Astrocyte (in vitro differentiated cells and primary cell): ENCODE measurements around the gene CACNA2D1. TPM values are rescaled to one million over a fixed set of nuclear protein-coding genes. Genes with fewer than 3 reads are reported as not detected.
A peak's percentile ranks its signal among the peaks of the same experiment; 100 is the strongest.

Source experiments
- DNase-seq: peaks from one replicate; pipeline ENCODE4 v3.0.0-alpha.2; 2010; ENCODE audit warnings: low read depth
- FAIRE-seq: peaks from 2 replicates; lab custom pipeline; 2011; peaks lifted over from hg19 to GRCh38; lab: Jason Lieb, UNC
- H2AFZ ChIP-seq: 2 replicates; pipeline ENCODE4 v1.6.0; 2012; ENCODE audit warnings: low read depth, low read length, inconsistent platforms
- H3K27ac ChIP-seq: 2 replicates; pipeline ENCODE4 v1.5.1; 2011; ENCODE audit warnings: low read depth, low read length, inconsistent platforms
- H3K27me3 ChIP-seq: 2 replicates; pipeline ENCODE4 v1.6.0; 2011; ENCODE audit warnings: low read length, inconsistent platforms; ENCODE audit not compliant: insufficient read depth
- H3K36me3 ChIP-seq: 2 replicates; pipeline ENCODE4 v1.5.1; 2011; ENCODE audit warnings: low read length, inconsistent platforms; ENCODE audit not compliant: insufficient read depth
- H3K4me1 ChIP-seq: 2 replicates; pipeline ENCODE4 v1.5.1; 2011; ENCODE audit warnings: low read length, inconsistent platforms; ENCODE audit not compliant: insufficient read depth
- H3K4me2 ChIP-seq: 2 replicates; pipeline ENCODE4 v1.6.0; 2012; ENCODE audit warnings: low read length, inconsistent platforms
- H3K4me3 ChIP-seq: 2 replicates; pipeline ENCODE4 v1.5.1; 2011; ENCODE audit warnings: low read depth, mild to moderate bottlenecking, low read length, inconsistent platforms; ENCODE audit not compliant: insufficient read depth
- H3K79me2 ChIP-seq: 2 replicates; pipeline ENCODE4 v1.6.0; 2012; ENCODE audit warnings: mild to moderate bottlenecking, low read length, inconsistent platforms; ENCODE audit not compliant: insufficient read depth
- H3K9ac ChIP-seq: 2 replicates; pipeline ENCODE4 v1.6.0; 2012; ENCODE audit warnings: mild to moderate bottlenecking, low read length, inconsistent platforms
- H3K9me3 ChIP-seq: 2 replicates; pipeline ENCODE4 v1.5.1; 2012; ENCODE audit warnings: low read depth, mild to moderate bottlenecking, low read length, inconsistent platforms; ENCODE audit not compliant: insufficient read depth
- H4K20me1 ChIP-seq: 2 replicates; pipeline ENCODE4 v1.6.0; 2012; ENCODE audit warnings: low read length, inconsistent platforms; ENCODE audit not compliant: insufficient read depth
- H3K27ac Mint-ChIP-seq: one replicate; pipeline ENCODE4 v1.8.0; 2021; ENCODE audit warnings: mild to moderate bottlenecking, mixed read lengths; ENCODE audit not compliant: unreplicated experiment
- H3K27me3 Mint-ChIP-seq: one replicate; pipeline ENCODE4 v1.8.0; 2021; ENCODE audit warnings: low read depth, mixed read lengths; ENCODE audit not compliant: unreplicated experiment
- H3K36me3 Mint-ChIP-seq: one replicate; pipeline ENCODE4 v1.8.0; 2021; ENCODE audit warnings: low read depth, mixed read lengths; ENCODE audit not compliant: unreplicated experiment
- H3K4me1 Mint-ChIP-seq: one replicate; pipeline ENCODE4 v1.8.0; 2021; ENCODE audit warnings: low read depth, mixed read lengths; ENCODE audit not compliant: unreplicated experiment
- H3K4me3 Mint-ChIP-seq: one replicate; pipeline ENCODE4 v1.8.0; 2021; ENCODE audit warnings: mild to moderate bottlenecking, moderate library complexity, mixed read lengths; ENCODE audit not compliant: unreplicated experiment
- H3K9me3 Mint-ChIP-seq: one replicate; pipeline ENCODE4 v1.8.0; 2021; ENCODE audit warnings: mild to moderate bottlenecking, mixed read lengths; ENCODE audit not compliant: unreplicated experiment
- CTCF ChIP-seq: IDR thresholded peaks from 2 replicates; pipeline ENCODE4 v1.5.1; 2011; ENCODE audit warnings: low read depth, mild to moderate bottlenecking, inconsistent platforms, low read length, moderate library complexity; ENCODE audit not compliant: insufficient read depth
- EZH2 ChIP-seq: IDR thresholded peaks from 2 replicates; pipeline ENCODE4 v1.6.1; 2012; ENCODE audit warnings: mild to moderate bottlenecking, low read length, inconsistent platforms; ENCODE audit not compliant: insufficient read depth
- total RNA-seq: library from RNA; stranded (reverse); gene quantifications from 2 replicates; pipeline ENCODE4 v1.2.1, GENCODE V29; 2021

CACNA2D1 gene
- total RNA-seq, 1 donor from 2014 or later = 53.4 TPM

- Mint-ChIP-seq H3K27ac (no peak overlapping the region), H3K9me3 (no peaks in the 10 kb centered on the region), H3K27me3 (no peaks in the 10 kb centered on the region), H3K4me1 (no peaks in the 10 kb centered on the region), H3K4me3 (no peak overlapping the region), H3K36me3 (no peaks in the 10 kb centered on the region)
- H3K9me3 ChIP-seq = no peaks in the 10 kb centered on the region
- DNase-seq = no peak
- H3K36me3 ChIP-seq = no peaks in the 10 kb centered on the region
- no peak overlapping the region for H2AFZ ChIP-seq
- no peaks in the 10 kb centered on the region for H4K20me1 ChIP-seq
- no peak overlapping the region for H3K9ac ChIP-seq
- peak; percentile 23 for FAIRE-seq
- H3K27me3 ChIP-seq = no peaks in the 10 kb centered on the region
- H3K4me3 ChIP-seq = no peak overlapping the region
- H3K27ac ChIP-seq = no peak overlapping the region
- no peak for TF ChIP-seq EZH2
- no peak for TF ChIP-seq CTCF
- no peaks in the 10 kb centered on the region for H3K4me1 ChIP-seq
- H3K4me2 ChIP-seq = no peak overlapping the region
- no peaks in the 10 kb centered on the region for H3K79me2 ChIP-seq
These were observed 506.5 kb downstream of the CACNA2D1 start for GRCh38 chr7:81937091-81937490.

GRCh38 chr7:81934596-81935301 lies 508.8 kb downstream of the CACNA2D1 start:
- Histone ChIP-seq H3K4me1 (no peaks in the 10 kb centered on the region), H3K9ac (no peak overlapping the region), H3K9me3 (no peaks in the 10 kb centered on the region), H3K4me3 (no peak overlapping the region), H4K20me1 (no peaks in the 10 kb centered on the region), H3K79me2 (no peaks in the 10 kb centered on the region), H3K4me2 (no peak overlapping the region), H3K36me3 (no peaks in the 10 kb centered on the region), H3K27me3 (no peaks in the 10 kb centered on the region), H3K27ac (no peak overlapping the region), H2AFZ (no peak overlapping the region)
- H3K36me3 Mint-ChIP-seq = no peaks in the 10 kb centered on the region
- H3K9me3 Mint-ChIP-seq = no peaks in the 10 kb centered on the region
- TF ChIP-seq EZH2 (no peak), CTCF (no peak)
- H3K27me3 Mint-ChIP-seq = no peaks in the 10 kb centered on the region
- no peak overlapping the region for H3K27ac Mint-ChIP-seq
- H3K4me3 Mint-ChIP-seq = no peak overlapping the region
- no peak for DNase-seq
- no peaks in the 10 kb centered on the region for H3K4me1 Mint-ChIP-seq
- no peak for FAIRE-seq

GRCh38 chr7:81932936-81933335 lies 510.6 kb downstream of the CACNA2D1 start:
- no peaks in the 10 kb centered on the region for H3K79me2 ChIP-seq
- no peak overlapping the region for H3K4me2 ChIP-seq
- H3K27me3 Mint-ChIP-seq = no peaks in the 10 kb centered on the region
- H3K4me3 Mint-ChIP-seq = no peak overlapping the region
- H3K4me1 Mint-ChIP-seq = peaks cover 4% of the 10 kb centered on the region
- H3K36me3 Mint-ChIP-seq = no peaks in the 10 kb centered on the region
- DNase-seq (no peak), FAIRE-seq (no peak)
- TF ChIP-seq EZH2 = no peak
- no peak for TF ChIP-seq CTCF
- no peak overlapping the region for H3K27ac ChIP-seq
- no peaks in the 10 kb centered on the region for H3K4me1 ChIP-seq
- no peak overlapping the region for H3K4me3 ChIP-seq
- H3K36me3 ChIP-seq = no peaks in the 10 kb centered on the region
- no peak overlapping the region for H2AFZ ChIP-seq
- no peaks in the 10 kb centered on the region for H4K20me1 ChIP-seq
- H3K9ac ChIP-seq = no peak overlapping the region
- no peaks in the 10 kb centered on the region for H3K9me3 ChIP-seq
- no peak overlapping the region for H3K27ac Mint-ChIP-seq
- no peaks in the 10 kb centered on the region for H3K9me3 Mint-ChIP-seq
- H3K27me3 ChIP-seq = no peaks in the 10 kb centered on the region
